ENCODE results near the gene ANLN.
"Not testable (repeated sequence)": the region's sequence is repeated elsewhere in the genome, so short reads cannot be mapped to it uniquely, and the experiment has no call there.

Gene ANLN

GRCh38 chr7:36381056-36381455, 8.6 kb upstream of the ANLN start:
- DNase-seq, result no peak

DNA sequence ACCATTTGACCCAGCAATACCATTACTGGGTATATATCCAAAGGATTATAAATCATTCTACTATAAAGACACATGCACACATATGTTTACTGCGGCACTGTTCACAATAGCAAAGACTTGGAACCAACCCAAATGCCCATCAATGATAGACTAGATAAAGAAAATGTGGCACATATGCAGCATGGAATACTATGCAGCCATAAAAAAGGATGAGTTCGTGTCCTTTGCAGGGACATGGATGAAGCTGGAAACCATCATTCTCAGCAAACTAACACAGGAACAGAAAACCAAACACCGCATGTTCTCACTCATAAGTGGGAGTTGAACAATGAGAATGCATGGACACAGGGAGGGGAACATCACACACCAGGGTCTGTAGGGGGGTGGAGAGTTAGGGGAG, 6.4 kb upstream of the ANLN start:
- not testable (repeated sequence) for DNase-seq

DNA sequence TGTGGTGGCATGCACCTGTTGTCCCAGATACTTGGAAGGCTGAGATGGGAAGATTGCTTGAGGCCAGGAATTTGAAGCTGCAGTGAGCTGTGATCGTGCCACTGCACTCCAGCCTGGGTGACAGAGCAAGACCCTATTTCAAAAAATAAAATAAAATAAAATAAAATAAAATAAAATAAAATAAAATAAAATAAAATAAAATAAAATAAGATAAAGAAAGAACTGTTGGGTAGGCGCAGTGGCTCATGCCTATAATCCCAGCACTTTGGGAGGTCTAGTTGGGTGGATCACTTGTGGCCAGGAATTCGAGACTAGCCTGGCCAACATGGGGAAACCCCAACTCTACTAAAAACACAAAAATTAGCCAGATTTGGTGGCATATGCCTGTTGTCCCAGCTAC, 4.0 kb upstream of the ANLN start:
- DNase-seq, result not testable (repeated sequence)

DNA sequence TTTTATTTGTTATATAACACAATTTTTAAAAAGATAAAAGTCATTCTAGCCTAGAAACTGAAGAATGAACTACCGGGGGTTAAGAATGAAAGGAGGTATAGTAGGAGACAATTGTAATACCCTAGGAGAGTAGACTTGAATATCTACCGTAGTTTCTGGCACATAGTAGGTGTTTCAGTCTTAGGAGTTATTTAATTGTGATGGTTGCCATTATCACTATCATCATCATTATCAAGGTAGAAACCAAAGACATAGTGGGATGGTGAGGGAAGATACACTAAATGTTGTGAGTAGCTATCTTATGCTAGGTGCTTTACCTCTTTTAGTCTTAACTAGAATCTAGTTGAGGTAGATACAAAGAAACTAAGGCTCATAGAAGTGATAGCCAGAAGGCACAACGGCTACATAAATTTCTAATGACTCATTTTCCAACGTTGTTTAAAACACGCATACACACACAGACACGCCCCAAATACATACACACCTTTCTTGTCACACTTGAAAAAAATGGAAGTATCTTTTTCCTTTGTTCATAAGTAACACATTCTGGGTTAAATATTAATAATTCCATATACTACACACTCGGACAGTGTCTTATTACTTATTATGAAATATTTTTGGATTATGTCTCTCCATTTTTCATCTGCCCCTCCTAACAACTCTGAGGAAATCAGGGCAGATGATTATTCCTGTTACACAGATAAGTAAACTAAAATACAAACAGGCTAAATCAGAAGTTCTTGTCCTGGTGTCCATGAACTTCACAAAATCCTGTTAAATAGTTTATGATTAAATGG, 2.0 kb upstream of the ANLN start:
- no peak for DNase-seq

DNA sequence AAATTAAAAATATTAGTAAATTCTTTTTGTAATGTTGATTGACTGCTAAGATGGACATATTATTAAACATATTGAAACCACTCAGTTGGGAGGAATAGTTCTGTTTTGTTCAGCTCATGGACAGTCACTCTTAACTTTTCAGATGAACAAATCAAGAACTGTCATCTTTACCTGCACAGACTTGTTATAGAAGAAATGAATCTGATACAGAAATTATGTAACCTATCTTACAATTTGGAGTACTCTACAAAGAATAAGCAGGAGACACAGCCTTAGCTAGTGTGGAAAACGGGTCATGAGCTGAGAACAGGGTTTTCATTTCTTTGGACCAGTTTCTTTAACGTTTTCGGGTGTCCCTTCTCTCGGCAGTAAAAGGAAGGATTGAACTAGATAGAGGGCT, 1.2 kb upstream of the ANLN start:
- DNase-seq, result no peak

DNA sequence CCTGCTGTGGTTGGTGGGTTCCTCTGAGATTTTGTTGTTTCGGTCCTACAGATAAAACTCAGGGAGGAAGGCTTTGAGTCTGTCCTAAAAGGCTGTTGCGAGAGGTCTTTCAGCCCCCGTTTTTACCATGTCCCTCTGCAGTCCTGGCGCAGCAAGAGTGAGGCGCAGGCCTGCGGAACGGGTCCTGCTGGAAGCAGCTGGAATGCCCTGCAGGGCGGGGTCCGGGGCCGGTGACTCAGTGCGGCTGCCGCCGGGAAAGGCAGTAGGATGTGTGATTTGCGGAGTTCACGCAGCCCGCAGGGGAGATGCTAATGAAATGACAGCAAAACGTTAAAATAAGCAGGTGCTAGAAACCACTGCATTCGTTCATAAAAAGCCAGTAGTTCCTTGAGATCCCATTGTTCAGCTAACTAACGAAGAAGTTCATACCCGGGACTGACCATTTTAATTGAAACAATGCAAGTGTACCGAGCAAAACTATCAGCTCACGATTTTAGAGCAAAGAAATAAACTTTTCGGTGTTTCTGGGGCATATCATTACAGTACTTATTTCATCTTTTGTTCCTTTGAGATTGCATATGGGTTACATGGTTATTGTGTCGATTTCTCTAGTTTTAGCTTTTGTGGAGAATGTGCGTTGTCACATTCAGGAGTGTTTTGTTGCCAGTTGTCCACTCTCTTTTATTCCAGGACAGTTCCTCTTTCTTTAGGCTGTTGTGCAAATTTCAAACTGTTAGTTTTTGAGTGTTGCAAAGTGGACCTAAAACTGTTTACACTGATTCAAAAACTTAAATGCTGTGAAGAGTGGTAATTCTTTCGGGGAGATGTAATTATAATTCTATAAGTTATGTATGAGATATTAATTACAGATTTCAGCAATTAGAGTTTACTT, 783 bp downstream of the ANLN start:
- peak; percentile 53 to 61 for DNase-seq

DNA sequence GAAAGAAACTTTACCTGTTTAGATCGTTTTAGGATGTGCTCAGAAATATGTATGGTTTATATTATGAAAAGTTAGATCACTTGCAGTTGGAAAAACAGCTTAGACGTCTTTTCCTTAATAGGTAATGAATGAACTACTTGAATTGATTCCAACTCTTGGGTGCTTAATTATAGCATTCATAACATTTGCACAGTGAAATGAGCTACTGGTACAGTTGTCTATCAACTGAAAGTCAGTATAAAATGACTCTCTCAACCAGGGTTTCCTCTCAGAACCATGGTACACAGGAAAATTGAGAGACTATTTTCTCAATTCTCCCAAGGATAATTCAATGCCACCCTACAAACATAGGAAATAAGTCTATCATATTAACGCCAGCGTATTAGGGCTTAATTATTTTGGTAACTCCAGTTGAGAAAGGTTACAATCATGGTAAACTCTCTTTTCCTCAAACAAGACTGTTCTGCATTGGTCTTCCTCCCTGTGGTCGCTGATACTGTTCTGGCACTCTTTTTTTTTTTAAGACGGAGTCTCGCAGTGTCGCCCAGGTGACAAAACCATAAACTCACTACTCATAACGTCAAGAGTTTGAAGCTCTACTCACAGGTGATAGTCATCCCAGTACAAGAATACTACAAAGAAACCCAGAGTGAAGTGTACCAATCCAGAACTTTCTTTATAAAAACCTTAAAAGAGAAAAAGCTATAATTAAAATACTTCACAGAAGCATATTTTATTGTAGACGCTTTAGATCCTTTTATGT, 2.0 kb downstream of the ANLN start:
- no peak for DNase-seq

DNA sequence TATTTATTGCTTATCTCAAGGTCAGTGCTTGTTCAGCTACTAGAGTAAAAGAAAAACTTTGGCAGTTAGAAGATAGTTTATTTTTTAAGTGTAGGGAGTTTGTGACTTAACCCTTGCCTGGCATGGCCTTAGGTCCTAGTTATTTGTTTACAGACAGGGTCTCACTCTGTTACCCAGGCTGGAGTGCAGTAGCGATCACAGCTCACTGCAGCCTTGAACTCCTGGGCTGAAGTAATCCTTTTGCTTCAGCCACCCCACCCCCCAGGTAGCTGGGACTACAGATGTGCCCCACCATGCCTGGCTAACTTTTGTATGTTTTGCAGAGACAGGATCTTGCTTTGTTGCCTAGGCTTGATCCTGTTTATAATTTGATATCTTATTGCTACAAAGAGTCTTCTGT, 4.2 kb downstream of the ANLN start:
- no peak for DNase-seq

DNA sequence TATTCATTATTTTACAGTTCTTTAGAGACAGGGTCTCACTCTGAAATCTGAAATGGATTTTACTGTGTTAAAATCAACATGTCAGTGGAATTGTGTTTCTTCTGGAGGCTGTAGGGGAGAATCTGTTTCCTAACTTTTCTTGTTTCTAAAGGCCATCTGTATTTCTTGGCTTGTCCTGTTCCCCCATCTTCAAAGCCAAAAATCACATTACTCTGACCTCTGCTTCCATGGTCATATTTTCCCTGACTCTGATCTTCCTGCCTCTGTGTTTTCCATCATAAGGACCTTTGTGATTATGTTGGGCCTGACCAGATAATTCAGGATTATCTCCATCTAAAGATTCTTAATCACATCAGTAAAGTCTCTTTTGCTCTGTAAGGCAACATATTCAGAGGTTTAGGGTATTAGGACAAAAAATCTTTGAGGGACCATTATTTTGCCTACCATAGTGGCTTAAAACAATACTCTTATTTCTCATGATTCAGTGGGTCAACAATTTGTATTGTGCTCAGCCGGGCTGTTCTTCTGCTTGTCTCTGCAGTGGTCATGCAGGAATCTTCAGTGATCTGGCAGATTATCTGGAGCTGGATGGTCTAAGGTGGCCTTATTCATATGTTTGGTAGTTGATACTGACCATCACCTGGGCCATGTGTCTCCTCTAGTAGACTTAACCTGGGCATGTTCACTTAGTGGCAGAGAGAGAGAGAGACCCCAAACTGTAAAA, 5.7 kb downstream of the ANLN start:
- no peak for DNase-seq

GRCh38 chr7:36396150-36396549, 6.5 kb downstream of the ANLN start:
- no peak for DNase-seq

DNA sequence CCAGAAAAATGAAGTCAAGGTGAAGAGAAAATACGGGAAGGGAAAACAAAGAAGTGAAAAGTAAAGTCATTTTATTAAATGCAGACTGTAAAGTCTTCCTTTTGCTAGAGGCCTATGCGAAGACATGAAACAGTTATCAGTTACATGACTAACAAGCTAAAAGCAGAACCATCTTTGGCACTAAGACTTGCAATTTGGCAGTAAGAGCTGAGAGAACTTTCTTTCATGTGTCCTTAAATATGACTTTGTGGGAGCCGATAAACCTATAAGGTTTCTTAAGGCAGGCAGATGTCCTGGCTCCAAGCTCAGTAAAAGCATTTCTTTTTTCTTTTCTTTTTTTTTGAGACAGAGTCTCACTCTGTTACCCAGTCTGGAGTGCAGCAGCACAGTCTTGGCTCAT, 10.4 kb downstream of the ANLN start:
- DNase-seq, result no peak

GRCh38 chr7:36400606-36401005, 10.9 kb downstream of the ANLN start:
- no peak for DNase-seq

- no peak for DNase-seq
Observed at GRCh38 chr7:36403452-36403851, 13.8 kb downstream of the ANLN start.

DNA sequence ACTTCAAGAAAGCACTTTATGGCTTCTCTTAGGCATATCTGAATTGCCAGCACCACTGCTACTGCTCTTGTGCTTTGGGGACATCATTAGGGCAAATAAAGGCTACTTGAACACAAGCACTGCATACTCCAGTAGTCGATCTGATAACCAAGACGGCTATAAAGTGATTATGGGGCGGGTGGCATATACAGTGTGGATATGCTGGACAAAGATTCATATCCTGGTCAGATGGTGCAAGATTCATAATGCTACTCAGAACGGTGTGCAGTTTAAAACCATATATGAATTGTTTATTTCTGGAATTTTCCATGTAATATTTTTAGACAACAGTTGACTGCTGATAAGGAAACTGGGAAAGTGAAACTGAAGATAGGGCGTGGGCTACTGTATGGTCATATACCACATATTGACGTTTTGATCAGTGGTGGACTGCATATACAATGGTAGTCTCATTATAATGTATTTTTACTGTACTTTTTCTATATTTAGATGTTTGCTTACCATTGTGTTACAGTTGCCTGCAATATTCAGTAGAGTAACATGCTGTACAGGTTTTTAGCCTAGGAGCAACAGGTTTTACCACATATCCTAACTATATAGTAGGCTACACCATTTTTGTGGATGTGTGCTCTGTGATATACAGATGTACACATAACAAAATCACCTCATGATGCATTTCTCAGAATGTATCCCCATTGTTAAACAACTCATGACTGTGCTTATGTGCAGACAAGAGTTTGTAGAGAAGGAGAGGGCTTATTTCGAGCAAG, 15.2 kb downstream of the ANLN start:
- no peak for DNase-seq

DNA sequence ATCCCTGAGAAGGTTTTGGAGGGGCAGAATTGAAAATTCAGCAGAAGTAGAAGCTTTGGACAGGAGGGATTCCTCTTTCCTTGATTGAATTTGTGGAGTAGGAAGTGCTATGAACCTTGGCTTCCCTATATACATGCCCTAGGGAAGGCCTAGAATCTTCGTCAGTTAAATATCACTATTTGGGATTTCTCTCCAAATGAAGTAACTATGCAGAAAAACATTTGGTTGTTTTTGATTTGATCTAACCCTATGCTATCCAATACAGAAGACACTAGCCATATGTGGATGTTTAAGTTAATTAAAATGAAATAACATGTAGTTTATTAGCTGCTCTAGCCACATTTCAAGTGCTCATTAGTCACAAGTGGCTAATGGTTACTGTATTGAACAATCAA, 15.7 kb downstream of the ANLN start:
- DNase-seq, result no peak

DNA sequence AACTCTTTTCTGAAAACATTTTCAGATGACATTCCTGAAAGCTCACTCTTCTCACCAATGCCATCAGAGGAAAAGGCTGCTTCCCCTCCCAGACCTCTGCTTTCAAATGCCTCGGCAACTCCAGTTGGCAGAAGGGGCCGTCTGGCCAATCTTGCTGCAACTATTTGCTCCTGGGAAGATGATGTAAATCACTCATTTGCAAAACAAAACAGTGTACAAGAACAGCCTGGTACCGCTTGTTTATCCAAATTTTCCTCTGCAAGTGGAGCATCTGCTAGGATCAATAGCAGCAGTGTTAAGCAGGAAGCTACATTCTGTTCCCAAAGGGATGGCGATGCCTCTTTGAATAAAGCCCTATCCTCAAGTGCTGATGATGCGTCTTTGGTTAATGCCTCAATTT, 16.5 kb downstream of the ANLN start:
- no peak for DNase-seq

DNA sequence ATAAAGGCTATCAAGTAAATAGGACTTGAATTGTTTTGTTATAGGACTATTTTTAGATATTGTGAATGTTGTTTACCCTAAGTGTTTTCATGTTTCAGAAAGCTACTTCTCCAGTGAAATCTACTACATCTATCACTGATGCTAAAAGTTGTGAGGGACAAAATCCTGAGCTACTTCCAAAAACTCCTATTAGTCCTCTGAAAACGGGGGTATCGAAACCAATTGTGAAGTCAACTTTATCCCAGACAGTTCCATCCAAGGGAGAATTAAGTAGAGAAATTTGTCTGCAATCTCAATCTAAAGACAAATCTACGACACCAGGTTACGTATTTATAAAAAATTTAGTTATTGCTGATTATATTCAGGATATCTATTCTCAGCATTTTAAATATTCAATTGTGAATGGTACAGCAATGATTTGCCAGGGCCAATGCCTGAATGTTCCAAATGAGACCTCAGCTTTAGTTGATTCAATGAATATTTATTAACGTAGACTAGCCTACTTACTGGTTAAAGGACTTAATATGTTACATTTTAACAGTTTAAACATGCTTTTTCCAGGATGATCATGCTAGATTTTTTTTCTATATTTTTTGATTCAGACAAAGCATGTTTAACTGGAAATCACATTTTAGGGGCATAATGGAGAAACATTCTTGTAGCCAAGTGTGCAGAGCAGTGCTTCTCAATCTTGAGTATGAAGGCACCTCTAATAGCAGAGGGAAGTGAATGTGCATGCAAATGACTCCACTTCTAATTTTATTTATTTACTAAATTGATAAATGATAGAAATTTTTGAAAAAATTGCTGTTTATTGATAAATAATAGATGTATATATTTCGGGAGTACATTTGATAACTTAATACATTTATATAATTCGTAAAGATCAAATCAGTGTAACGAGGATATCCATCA, 18.2 kb downstream of the ANLN start:
- DNase-seq, result no peak

DNA sequence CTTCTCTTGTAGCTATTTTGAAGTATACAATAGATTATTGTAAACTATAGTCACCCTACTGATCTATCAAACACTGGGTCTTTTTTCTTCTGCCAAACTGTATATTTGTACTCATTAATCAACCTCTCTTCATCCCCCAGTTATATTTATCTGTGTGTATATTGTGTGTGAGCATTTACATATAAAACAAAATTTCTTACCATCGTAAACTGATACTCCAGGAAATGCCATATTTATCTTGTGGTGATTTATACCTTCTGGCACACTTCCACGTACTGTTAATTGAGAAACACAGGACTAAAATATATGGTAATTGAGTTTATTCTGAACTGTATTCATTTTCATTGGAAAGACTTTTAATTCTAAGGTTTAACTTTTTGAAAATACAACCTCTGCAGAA, 18.9 kb downstream of the ANLN start:
- no peak for DNase-seq

GRCh38 chr7:36409180-36409579, 19.5 kb downstream of the ANLN start:
- DNase-seq, result no peak

DNA sequence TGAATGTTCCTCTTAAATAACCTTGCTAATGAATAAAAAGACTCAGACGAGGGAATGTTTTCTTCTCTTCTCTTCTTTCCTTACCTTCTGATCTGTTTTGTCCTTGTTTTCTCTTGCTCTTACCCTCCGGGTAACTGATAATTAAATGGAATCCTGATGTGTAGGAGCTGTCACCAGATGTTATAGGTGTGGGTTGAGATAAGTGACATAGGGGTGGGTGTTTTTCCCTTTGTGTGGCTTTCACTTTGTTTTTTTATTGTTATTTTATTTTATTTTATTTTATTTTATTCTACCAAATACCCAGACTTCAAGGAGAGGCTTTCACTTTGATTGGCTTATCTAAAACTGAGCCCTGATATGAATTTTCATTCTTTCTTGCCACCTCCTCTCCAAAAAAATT, 25.5 kb downstream of the ANLN start:
- no peak for DNase-seq

GRCh38 chr7:36416251-36416650, 26.6 kb downstream of the ANLN start:
- DNase-seq, result no peak

All from stimulated activated CD4-positive, alpha-beta T cell treated with anti-CD3 and anti-CD28 coated beads, Interleukin-2, amount 100 ng/mL, for 48 hours (primary cell).